GM12891 (cell line): Measurements from ENCODE around the gene UMAD1.

Source experiments
- POLR2A ChIP-seq: IDR thresholded peaks from 2 replicates; pipeline ENCODE4 v1.6.1; 2011; ENCODE audit warnings: low read depth, low read length, control low read depth
- POLR2AphosphoS5 ChIP-seq: IDR thresholded peaks from 2 replicates; pipeline ENCODE4 v1.6.1; 2011; ENCODE audit warnings: low read depth, low read length, control low read depth
- POU2F2 ChIP-seq: IDR thresholded peaks from 2 replicates; pipeline ENCODE4 v1.6.1; 2011; ENCODE audit warnings: low read depth, mild to moderate bottlenecking, control low read depth, low read length, moderate library complexity
- TAF1 ChIP-seq: IDR thresholded peaks from 2 replicates; pipeline ENCODE4 v1.6.1; 2011; ENCODE audit warnings: low read depth, low read length, control low read depth

GRCh38 chr7:7709291-7709690, 68.7 kb downstream of the UMAD1 start:
- TF ChIP-seq POLR2A (no peak), POLR2AphosphoS5 (no peak), TAF1 (no peak), POU2F2 (no peak)
